Muscle layer of duodenum (tissue), 2 donors: ENCODE results near the gene DYRK1B.

Source experiments
- H3K27ac ChIP-seq: one replicate; pipeline ENCODE4 v1.7.0; 2013; ENCODE audit warnings: mild to moderate bottlenecking, low read length
- H3K27me3 ChIP-seq: one replicate; pipeline ENCODE4 v1.7.0; 2013; ENCODE audit warnings: low read depth, mild to moderate bottlenecking, control low read depth, low read length
- H3K36me3 ChIP-seq, 2 donors: one replicate each; pipeline ENCODE4 v1.7.0; 2013; ENCODE audit warnings: low read length in 2 of 2, control low read depth in 1 of 2, mild to moderate bottlenecking in 1 of 2; ENCODE audit not compliant: insufficient read depth in 2 of 2, control insufficient read depth in 1 of 2
- H3K4me1 ChIP-seq, 2 donors: one replicate each; pipeline ENCODE4 v1.7.0; 2013; ENCODE audit warnings: low read length in 2 of 2, mild to moderate bottlenecking in 2 of 2, control low read depth in 1 of 2, moderate library complexity in 1 of 2; ENCODE audit not compliant: insufficient read depth in 2 of 2, control insufficient read depth in 1 of 2
- H3K4me3 ChIP-seq, 2 donors: one replicate each; pipeline ENCODE4 v1.7.0; 2013; ENCODE audit warnings: low read length in 2 of 2, low read depth in 1 of 2, mild to moderate bottlenecking in 1 of 2
- H3K9me3 ChIP-seq, 2 donors: one replicate each; pipeline ENCODE4 v1.7.0; 2013; ENCODE audit warnings: low read length in 2 of 2, control low read depth in 1 of 2, mild to moderate bottlenecking in 1 of 2; ENCODE audit not compliant: control insufficient read depth in 1 of 2
- donor health status: healthy.

The DYRK1B gene

DNA sequence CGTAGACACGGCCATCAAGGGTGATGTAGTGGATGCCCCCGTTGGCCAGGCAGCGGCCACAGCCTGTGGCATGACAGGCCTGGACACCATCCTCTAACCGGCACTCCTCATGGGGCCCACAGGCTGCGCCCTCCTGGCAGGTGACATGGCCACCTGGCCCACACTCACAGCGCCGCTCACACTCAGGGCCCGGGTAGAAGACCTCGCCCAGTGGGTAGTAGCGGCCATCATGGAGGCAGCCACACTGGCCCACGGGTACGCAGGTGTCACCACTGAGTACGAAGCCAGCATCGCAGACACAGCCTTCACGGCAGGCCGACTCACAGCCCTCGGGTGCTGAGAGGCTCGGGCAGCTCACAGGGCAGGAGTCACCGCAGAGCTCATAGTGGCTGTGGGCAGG, 39.4 kb upstream of the DYRK1B start:
- no peak overlapping the region for H3K27ac ChIP-seq
- no peaks in the 10 kb centered on the region for H3K9me3 ChIP-seq
- no peaks in the 10 kb centered on the region for H3K36me3 ChIP-seq
- H3K4me3 ChIP-seq: no peak overlapping the region
- no peaks in the 10 kb centered on the region for H3K27me3 ChIP-seq
- H3K4me1 ChIP-seq: no peaks in the 10 kb centered on the region

DNA sequence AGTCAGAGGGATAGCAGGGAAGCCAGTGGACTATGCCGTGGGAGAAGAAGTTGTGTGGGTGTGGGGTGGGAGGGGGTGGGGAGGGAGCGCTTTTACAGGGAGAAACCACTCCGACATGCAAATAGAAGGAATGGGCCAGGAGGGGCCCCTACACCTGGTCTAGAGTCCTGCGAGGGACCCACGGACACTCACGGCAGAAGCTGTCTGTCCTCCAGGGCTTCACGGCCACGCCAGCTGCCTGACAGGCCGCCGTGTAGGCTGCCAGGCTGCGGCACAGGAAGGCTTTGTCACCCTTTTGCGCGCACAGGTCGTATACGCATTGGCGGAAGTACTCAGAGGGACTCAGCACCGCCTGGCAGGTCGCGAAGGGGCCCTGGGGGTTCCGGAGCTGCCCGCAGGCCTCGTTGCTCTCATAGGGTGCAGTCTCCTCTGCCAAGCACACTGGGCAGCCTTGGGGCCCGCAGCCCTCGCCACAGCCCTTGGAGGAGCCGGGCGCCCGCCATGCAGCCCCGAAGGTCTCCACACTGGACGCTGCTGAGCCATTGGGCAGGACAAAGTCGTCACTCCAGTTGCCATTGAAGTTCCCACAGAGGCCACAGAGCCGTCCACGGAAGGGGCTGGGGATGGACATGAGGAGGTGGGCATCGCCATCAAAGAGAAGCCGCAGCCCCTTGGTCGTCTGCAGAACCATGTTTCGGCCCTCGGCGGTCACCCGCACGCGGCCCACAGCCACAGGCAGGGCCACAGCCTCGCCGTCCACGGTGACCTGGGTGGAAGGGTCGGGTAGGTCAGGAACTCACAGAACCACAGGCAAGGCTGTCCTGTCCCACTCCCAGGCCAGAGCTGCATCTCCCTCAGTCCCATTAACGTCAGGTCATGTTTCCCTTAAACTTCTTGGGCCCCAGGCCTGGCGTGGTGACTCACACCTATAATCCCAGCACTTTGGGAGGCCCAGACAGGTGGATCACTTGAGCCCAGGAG, 38.2 kb upstream of the DYRK1B start:
- Histone ChIP-seq H3K27me3 (no peaks in the 10 kb centered on the region), H3K36me3 (no peaks in the 10 kb centered on the region), H3K27ac (no peak overlapping the region)

DNA sequence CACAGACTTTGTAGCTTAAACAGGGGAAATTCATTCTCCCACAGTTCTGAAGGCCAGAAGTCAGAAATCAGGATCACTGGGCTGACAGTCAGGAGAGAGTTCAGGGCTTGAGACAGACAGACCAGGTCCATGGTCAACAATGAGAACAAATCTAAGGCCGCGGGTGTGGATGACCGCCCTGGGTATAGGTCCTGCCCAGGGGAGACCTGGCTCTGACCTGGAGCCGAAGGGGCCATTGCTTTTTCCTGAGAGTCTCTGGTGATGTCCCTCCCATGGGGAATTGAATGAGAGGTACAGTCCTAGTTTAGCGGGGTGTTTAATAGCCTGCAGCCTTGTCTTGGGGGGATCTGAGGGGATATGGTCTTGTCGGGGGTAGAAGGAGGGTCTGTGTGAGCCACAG, 37.4 kb upstream of the DYRK1B start:
- H3K36me3 ChIP-seq: no peaks in the 10 kb centered on the region

More for the DNA sequence above, 38.2 kb upstream of the DYRK1B start:
- no peak overlapping the region for H3K4me3 ChIP-seq
- H3K9me3 ChIP-seq: no peaks in the 10 kb centered on the region
- H3K4me1 ChIP-seq: no peaks in the 10 kb centered on the region

DNA sequence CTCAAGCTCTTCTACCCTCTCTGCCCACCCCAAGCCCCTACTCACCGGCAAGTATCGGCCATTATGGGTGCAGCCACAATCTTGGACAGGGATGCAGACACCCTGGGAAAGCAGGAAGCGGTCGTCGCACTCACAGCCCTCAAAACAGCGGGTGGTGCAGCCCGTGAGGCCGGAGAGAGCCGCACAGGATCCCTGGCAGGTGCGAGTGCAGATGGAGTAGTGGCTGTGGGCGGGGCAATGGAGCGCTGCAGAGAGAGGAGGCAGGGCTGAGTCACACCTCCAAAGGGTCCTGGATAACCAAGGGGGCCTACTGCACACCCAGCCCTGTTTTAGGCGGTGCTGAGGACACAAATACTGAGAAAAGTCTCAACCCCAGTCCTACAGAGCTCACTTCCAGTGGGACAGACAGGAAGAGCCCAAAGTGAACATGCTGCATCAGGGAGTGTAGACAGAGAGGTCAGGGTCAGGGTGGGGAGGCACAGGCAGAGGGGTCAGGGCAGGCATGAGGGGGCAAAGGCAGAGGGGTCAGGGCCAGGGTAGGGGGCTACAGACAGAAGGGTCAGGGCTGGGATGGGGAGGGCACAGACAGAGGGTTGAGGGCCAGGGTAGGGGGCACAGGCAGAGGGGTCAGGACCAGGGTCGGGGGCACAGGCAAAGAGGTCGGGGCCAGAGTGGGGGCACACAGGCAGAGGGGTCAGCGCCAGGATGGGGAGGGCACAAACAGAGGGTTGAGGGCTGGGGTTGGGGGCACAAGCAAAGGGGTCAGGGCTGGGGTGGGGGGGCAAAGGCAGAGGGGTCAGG, 36.4 kb upstream of the DYRK1B start:
- H3K9me3 ChIP-seq: no peaks in the 10 kb centered on the region

More for the DNA sequence above, 37.4 kb upstream of the DYRK1B start:
- Histone ChIP-seq H3K27ac (no peak overlapping the region), H3K9me3 (no peaks in the 10 kb centered on the region), H3K4me1 (no peaks in the 10 kb centered on the region), H3K27me3 (no peaks in the 10 kb centered on the region), H3K4me3 (no peak overlapping the region)

DNA sequence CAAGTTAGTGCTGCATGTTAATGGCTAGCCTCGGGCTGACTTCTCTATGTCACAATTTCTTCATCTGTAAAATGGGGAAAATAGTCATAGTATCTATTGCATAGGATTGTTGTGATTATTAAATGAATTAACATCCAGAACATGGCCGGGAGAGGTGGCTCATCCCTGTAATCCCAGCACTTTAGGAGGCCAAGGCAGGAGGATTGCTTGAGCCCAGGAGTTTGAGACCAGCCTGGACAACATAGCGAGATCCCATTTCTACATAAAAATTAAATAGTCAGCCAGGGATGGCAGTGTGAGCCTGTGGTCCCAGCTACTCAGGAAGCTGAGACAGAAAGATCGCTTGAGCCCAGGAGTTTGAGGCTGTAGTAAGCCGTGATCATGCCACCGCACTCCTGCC, 34.0 kb upstream of the DYRK1B start:
- Histone ChIP-seq H3K4me1 (no peaks in the 10 kb centered on the region), H3K27me3 (no peaks in the 10 kb centered on the region), H3K36me3 (no peaks in the 10 kb centered on the region), H3K27ac (no peak overlapping the region), H3K9me3 (no peaks in the 10 kb centered on the region), H3K4me3 (no peak overlapping the region)

More for the DNA sequence above, 36.4 kb upstream of the DYRK1B start:
- Histone ChIP-seq H3K4me1 (no peaks in the 10 kb centered on the region), H3K27ac (no peak overlapping the region), H3K27me3 (no peaks in the 10 kb centered on the region), H3K4me3 (no peak overlapping the region), H3K36me3 (no peaks in the 10 kb centered on the region)

DNA sequence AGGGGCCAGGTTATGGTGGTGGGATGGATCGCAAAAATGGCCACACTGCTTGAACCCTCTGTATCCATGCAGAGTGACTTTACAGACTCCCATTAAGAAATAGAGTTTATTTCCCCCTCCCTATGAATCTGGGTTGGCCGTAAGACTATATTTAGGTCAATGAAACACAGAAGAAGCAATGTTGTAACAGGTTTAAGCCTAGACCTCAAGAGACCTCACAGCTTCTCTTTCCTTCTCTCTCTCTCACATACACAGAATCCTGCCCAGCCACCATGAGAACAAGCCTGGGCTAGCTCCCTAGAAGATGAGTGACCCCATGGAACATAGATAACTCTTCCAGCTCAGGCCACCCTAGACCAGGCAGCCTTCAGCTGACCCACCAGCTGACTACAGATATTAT, 33.2 kb upstream of the DYRK1B start:
- H3K36me3 ChIP-seq: no peaks in the 10 kb centered on the region
- H3K4me3 ChIP-seq: no peak overlapping the region
- H3K27ac ChIP-seq: no peak overlapping the region
- H3K27me3 ChIP-seq: no peaks in the 10 kb centered on the region
- H3K9me3 ChIP-seq: no peaks in the 10 kb centered on the region
- H3K4me1 ChIP-seq: no peaks in the 10 kb centered on the region

DNA sequence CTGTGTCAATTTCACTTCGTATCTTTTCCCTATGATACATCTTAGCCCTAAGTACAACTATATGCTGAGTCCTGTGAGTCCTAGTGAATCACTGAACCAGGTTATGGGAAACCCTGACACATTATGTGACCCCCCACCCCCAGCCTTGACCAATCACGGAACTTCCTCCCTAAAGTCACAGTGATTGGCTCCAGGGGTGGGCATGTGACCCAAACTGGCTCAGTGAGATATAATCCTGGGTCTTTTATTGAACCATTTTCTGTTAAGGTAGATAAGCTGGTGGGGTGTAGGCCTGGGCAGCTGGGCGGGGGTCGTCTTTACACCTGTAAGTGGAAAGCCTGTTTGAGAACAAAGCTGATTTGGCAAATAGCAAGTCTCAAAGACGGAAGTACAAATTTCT, 32.0 kb upstream of the DYRK1B start:
- Histone ChIP-seq H3K36me3 (no peaks in the 10 kb centered on the region), H3K9me3 (no peaks in the 10 kb centered on the region), H3K4me1 (no peaks in the 10 kb centered on the region), H3K27me3 (no peaks in the 10 kb centered on the region), H3K4me3 (no peak overlapping the region), H3K27ac (no peak overlapping the region)

DNA sequence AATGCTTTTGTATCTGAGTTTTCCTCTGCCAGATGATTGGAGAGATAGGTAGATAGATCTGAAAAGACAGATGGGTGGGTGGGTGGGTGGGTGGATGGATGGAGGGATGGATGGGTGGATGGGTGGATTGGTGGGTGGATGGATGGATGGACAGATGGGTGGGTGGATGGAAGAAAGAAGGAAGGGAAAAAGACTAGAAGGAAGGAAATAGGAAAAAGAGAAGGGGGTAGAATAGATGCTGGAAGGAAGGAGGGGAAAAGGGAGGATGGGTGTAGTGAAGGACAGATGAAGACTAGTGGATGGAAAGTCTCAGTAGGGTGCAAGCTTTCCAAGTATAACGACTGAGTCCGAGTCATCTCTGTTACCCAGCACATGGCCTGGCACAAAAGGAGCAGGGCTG, 31.2 kb upstream of the DYRK1B start:
- H3K27ac ChIP-seq: no peak overlapping the region
- no peaks in the 10 kb centered on the region for H3K27me3 ChIP-seq
- no peak overlapping the region for H3K4me3 ChIP-seq
- H3K36me3 ChIP-seq: no peaks in the 10 kb centered on the region
- H3K9me3 ChIP-seq: no peaks in the 10 kb centered on the region
- no peaks in the 10 kb centered on the region for H3K4me1 ChIP-seq

DNA sequence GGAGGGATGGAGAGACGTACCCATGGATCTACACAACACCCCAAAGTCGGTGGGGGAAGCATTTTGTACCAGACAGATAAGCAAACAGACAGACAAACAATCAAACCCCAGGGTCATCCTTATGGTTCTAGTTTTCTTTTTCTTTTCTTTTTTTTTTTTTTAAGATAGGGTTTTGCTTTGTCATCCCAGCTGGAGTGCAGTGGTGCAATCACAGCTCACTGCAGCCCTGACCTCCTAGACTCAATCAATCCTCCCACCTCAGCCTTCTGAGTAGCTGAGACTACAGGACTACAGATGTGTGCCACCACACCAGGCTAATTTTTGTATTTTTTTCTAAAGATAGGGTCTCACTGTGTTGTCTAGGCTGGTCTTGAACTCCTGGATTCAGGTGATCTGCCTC, 30.2 kb upstream of the DYRK1B start:
- H3K4me1 ChIP-seq: no peaks in the 10 kb centered on the region
- H3K4me3 ChIP-seq: no peak overlapping the region
- no peaks in the 10 kb centered on the region for H3K27me3 ChIP-seq
- H3K27ac ChIP-seq: no peak overlapping the region
- no peaks in the 10 kb centered on the region for H3K9me3 ChIP-seq
- H3K36me3 ChIP-seq: no peaks in the 10 kb centered on the region

DNA sequence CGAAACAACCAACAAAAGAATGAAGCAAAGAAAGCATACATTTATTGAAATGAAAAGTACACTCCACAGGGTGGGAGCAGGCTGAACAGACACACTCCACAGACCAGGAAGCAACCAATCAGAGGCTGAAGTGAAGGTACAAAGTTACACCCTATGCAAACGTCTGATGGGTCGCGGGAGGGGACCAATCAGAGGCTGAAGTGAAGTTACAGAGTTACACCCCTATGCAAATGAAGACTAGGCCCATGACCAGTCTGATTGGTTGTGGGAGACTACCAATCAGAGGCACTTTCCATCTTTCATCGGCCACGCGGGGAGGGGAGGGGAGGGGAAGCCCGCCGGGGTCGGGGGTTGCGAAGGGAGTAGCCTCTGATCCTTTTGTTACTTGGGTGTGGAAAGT, 24.6 kb upstream of the DYRK1B start:
- H3K4me3 ChIP-seq: no peak overlapping the region
- H3K4me1 ChIP-seq: no peaks in the 10 kb centered on the region
- no peaks in the 10 kb centered on the region for H3K36me3 ChIP-seq
- H3K9me3 ChIP-seq: no peaks in the 10 kb centered on the region
- no peak overlapping the region for H3K27ac ChIP-seq
- H3K27me3 ChIP-seq: no peaks in the 10 kb centered on the region

DNA sequence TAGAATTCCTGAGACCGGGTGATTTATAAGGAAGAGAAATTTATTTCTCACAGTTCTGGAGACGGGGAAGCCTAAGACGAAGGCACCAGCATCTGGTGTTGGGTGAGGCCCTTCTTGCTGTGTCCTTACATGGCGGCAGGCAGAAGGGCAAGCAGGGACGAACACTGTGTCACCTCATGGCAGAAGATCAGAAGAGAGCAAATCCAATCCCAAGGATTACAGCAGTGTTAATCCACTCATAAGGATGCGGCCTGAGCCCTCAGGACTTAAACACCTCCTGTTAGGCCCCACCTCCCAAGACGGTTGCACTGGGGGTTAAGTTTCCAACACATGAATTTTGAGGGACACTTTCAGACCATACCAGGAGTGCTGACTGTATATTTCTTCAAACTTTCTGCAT, 18.9 kb upstream of the DYRK1B start:
- H3K36me3 ChIP-seq: no peaks in the 10 kb centered on the region
- H3K9me3 ChIP-seq: no peaks in the 10 kb centered on the region
- H3K4me1 ChIP-seq: no peaks in the 10 kb centered on the region
- no peak overlapping the region for H3K27ac ChIP-seq
- no peaks in the 10 kb centered on the region for H3K27me3 ChIP-seq
- H3K4me3 ChIP-seq: no peak overlapping the region
